NK-92 (cell line): ENCODE data around the gene WASF2.
"Not testable (repeated sequence)": the region's sequence is repeated elsewhere in the genome, so short reads cannot be mapped to it uniquely, and the experiment has no call there.

ENCODE experiments used
- DNase-seq: peaks from one replicate; lab custom pipeline; 2025; ENCODE audit not compliant: unreplicated experiment; lab: John Stamatoyannopoulos, UW

Gene WASF2

DNA sequence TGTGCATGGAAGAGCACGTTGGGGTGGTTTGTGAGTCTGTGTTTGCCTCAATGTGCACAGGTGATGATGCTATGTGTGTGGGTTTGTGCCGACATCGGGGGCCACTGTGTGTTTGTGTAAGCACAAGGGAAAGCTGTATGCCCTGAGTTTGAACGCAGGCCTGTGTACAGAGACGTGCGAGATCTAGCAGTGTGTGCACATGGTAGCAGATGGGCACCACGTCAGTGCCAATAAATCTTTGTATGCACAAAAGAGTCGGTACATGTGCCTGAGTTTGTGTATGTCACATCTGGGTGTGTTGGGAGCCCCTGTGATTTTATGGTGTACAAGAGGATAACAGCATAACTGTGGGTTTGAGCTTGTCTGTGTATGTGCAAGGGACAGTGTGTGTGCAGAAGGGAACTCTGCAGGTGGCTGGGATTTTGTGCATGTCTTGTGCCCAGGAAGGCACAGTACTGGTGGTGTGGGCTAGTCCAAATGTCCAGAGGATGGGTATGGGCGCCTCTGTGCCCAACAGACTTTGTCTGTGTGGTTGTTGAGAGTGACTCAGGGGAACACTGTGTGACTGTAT, 32.0 kb upstream of the WASF2 start:
- no peak for DNase-seq

DNA sequence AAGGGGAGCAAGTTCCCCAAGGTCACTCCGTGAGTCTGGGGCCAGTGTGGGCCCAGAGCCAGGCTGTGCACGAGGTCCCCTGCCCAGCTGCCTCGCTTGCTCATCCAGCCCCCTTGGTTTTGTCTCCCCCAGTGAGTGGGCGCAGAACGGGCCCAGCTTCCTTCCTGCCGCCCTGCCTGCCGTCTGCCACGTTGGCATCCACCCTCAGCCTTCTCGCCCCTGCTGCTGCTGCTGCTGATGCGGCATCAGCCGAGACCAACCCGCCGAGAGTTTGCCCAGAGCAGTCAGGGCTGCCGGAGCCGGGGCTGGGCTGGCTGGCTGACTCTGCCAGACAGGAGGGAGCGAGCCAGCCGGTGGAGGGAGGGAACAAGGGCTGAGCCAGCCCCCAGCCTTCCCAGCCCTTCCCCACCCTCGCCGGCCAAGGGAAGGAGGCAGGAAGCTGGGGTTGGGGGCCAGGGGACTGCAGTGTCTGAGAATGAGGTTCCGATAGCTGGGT, 31.4 kb upstream of the WASF2 start:
- no peak for DNase-seq

DNA sequence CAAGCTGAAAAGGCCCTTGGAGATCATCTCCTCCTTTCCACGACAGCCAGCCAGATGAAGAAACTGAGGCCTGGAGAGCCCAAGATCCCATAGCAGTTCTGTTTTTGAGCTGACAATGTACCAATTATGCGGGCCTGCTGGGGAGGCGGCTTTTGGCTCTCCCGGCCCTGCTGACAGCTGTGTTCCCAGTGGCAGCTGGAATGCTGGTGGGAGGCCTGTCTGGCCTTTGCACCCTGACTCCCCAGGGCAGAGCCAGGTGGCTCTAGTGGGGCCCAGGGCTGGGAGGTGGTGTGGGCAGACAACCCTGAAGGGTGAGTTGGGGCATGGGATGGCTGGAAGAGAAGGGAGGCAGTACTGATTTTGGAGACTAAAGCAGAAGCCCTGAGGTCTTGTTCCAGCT, 30.7 kb upstream of the WASF2 start:
- no peak for DNase-seq

DNA sequence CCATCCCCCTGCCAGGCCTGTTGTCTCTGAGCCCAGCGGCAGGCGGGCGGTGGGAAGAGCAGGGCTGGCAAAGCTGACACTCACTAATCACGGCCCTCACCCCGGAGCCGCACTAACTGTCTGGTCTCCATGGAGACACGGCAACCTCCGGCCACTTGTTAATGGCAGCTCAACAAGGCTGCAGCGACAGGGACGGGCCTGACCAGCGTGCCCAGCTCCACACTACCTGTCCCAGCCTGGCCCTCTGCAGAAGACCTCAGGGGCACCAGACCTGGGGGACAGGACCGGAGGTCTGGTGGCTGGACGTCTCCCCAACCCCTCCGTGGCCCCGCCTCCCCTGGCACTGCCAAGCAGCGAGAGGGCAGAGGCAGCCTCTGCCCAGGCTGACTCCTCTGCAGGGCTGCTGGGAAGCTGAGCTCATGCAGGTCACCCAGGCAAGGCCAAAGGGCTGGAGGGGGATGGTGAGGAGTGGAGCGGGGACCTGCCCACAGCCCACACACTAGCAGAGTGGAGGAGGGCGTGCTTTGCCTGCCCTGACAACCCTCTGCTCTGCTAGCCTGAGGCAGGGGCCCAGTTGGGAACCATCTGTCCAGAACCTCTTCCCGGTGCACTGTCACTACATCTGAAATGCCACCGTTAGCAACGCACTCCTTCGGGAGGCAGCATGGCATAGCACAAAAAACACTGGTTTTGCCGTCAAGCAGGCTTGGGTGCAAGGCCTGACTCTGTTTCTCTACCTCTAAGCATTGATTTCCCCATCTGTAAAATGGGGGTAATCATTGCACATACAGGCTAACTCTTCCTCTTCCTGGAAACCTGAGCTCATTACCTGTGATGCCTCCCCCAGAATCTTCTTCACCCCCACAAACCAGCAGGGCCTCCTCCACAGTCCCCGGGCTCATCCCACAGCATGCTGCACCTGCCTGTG, 29.6 kb upstream of the WASF2 start:
- no peak for DNase-seq

DNA sequence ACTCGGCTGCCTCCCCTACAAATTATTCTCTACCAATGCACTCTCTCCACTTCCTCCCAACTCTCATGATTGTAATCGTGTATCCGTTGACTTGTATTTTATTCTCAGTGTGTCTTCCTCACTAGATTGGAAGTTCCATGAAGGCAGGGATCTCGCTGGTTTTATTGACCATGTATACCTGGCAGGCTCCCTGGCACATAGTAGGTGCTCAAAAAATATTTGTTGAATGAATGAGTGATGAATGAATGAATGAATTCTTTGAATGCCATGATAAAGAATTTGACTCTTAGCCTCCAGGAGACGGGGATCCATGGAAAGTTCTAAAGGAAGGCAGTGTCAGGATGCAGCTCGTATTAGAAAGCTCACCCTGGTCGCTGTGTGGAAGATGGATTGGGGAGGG, 28.8 kb upstream of the WASF2 start:
- DNase-seq, result no peak

- DNase-seq, result no peak
Observed at GRCh38 chr1:27517907-27518718, 28.1 kb upstream of the WASF2 start.

DNA sequence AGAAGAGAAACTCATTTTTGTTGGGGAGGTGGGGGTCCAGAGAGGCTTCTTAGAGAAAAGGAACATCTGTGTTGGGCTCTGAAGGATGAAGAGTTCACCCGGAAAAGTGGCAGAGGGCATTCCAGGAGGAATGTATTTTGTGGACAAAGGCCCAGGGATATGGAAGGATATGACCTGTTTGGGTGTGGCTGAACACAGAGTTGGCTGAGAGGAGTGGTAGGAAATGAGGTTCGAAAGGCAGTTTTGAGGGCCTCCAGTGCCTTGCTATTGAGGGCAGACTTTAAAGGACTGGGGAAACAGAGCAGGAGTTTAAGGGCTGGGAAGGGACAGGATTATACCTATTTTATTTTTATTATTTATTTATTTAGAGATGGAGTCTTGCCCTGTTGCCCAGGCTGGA, 27.3 kb upstream of the WASF2 start:
- no peak for DNase-seq

- no peak for DNase-seq
Observed at GRCh38 chr1:27515626-27516025, 25.7 kb upstream of the WASF2 start.

DNA sequence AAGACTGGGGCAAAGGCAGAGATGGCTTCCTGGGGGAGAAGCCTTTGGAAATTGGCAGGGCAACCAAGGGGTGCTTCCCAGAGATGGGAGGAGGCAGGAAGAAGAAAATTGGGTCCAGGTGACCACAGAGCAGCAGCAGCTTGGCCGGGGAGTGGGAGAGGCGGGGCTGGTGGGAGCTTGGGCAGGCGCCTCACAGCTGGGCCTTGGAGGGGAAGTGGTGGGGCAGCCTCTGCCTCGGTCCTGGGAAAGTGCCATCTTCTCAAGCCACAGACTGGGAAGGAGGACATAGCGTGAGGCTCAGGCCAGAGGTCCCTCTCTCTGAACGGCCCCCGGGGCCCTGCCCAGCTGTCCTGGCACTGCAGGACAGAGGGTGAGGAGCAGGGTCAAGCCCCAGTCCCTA, 24.0 kb upstream of the WASF2 start:
- DNase-seq, result no peak

DNA sequence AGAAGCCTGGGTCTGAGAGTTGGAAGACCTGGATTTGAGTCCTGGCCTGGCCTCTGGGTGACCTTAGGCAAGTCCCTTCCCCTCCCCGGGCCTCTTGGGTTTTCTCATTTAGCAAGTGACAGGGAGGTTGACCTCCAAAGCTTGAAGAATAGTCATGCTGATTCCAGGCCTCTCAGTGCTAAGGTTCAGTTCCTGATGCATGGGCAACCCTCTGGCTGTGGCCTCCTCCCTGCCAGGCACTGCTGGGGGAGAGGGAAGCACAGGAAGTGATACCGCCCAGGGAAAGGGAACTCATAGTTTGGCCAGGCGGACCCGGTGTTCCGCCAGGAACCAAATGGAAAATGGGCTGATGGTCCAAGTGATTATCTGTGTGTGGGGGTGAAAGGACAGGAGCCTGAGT, 23.6 kb upstream of the WASF2 start:
- no peak for DNase-seq

DNA sequence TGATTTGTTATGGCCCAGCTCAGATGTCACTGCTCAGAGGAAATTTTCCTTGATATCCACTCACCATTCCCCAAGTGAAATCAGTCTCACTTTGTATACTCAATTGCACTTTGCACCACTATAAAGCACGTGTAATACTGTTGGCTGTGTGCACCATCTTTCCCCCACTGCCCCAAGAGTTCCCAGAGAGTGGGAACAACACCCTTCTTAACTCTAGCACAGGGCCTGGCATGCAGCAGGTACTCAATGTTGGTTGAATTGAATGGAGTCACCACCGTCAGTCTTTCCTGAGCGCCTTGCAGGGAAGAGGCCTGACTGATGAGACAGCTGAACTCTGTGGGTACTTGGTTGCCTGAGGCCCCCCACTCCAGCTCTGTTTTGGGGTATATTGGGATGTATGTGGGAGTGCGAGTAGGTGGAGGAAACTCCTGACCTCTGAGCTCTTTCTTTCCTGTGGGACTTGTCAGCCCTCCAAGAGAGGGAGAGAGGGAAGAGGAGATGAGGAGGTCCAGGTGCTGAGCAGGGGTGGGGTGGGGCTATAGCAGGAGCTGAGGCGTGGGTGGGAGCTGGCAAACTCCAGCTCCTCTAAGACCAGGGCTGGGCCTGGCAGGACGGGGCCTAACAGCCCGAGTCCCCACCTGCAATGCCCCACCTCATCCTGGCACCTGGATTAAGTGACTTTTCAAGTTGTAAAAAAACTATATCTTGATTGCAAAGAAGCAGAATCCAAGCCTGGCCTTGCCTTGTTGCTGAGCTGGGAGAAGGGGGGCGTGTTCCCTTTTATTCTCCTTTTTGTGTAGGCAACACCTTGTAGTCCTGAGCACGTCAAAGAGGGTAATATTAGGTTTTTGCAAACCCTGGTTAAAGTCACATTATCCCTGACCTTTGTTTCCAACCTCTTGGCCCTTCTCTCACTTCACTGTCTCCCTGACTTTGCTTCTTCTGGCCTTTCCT, 19.4 kb upstream of the WASF2 start:
- DNase-seq, result no peak

DNA sequence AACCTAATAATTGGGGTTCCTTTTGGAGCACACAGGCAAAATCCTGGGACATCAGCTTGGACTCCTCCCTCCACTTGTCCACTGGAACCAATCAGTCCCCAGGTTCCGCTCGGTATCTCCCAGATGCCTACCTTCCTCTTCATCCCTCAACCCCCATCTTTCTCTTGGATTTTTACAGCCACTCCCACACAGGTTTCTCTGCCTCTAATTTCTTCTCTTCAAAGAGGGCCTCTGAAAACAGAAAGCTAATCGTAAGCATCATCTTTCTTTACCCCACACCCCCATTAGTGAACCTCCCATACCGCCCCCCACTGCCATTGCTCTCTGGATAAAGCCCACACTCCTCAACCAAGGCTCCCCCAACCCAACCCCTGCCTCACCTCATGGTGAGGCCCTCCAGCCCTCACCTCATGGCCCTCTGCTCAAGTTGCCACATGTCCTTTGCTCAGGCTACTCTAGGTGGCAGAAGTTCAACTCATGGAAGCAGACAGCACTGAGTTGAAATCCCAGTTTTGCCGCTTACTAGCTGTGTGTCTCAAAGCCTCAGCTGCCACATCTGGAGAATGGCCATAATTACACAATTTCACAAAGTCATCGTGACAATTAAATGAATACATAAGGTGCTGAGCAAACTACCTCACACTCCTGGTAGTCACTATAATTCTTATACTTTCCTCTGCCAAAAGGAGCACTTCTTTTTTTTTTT, 18.1 kb upstream of the WASF2 start:
- DNase-seq, result no peak

- no peak for DNase-seq
Observed at GRCh38 chr1:27506703-27507102, 16.7 kb upstream of the WASF2 start.

DNA sequence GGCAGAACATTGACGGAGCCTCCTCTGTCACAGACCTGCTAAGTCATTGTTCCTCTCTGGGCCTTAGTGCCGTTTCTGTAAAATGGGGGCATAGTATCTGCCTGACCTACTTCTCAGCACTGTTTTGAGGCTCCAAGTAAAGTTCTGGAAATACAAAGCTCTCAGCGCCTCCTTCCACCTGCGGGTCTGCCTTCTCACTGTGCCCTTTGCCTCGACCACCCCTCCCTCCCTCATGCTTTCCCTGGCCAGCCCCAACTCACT, 15.4 kb upstream of the WASF2 start:
- DNase-seq, result no peak

GRCh38 chr1:27504588-27505419, 14.8 kb upstream of the WASF2 start:
- DNase-seq, result no peak

- DNase-seq, result no peak
Observed at GRCh38 chr1:27503844-27504587, 14.0 kb upstream of the WASF2 start.

DNA sequence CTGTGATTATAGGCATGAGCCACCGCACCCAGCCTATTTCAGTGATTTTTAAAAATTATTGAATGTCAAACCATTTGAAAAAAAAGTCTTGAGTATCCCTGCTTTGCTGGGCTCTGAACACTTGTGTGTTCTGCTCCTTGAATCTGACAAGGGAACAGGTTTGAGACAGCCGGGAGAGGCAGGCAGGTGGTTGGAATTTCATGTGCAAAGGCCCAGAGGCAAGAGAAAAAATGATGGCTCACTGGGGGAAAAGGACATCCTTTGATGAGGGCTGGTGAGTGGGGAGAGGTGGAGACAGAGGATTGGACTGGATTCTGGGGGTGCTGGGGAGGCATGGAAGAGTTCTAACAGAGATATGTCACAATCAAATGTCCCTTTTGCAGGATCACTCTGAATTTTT, 13.1 kb upstream of the WASF2 start:
- no peak for DNase-seq

- not testable (repeated sequence) for DNase-seq
Observed at GRCh38 chr1:27501159-27501558, 11.2 kb upstream of the WASF2 start.

GRCh38 chr1:27499142-27499541, 9.2 kb upstream of the WASF2 start:
- no peak for DNase-seq
